K562 (cell line): Measurements from ENCODE around the gene MAST3. TPM values are rescaled to one million over a fixed set of nuclear protein-coding genes. Genes with fewer than 3 reads are reported as not detected.

Experiments
- ASH1L ChIP-seq: fragments of 450-650 bp; IDR thresholded peaks from 2 replicates; pipeline ENCODE4 v1.6.1; 2018; ENCODE audit warnings: borderline replicate concordance, mild to moderate bottlenecking, low read depth; ENCODE audit not compliant: partially characterized antibody
- BACH1 ChIP-seq: fragments of 200-800 bp; sonication (Bioruptor generic); IDR thresholded peaks from 2 replicates; pipeline ENCODE4 v1.6.1; 2016; ENCODE audit warnings: missing genetic modification characterization, missing compliant biosample characterization
- CHD2 ChIP-seq: IDR thresholded peaks from 2 replicates; pipeline ENCODE4 v1.6.1; 2011; ENCODE audit warnings: low read depth, low read length
- CTBP1 ChIP-seq: fragments of 450-650 bp; IDR thresholded peaks from 2 replicates; pipeline ENCODE4 v1.6.1; 2016; ENCODE audit warnings: borderline replicate concordance
- FOS ChIP-seq: IDR thresholded peaks from 3 replicates; pipeline ENCODE4 v1.6.1; 2011; ENCODE audit not compliant: insufficient read length; ENCODE audit errors: extremely low read depth
- L3MBTL2 ChIP-seq: fragments of 450-650 bp; IDR thresholded peaks from 2 replicates; pipeline ENCODE4 v1.6.1; 2016; ENCODE audit warnings: mild to moderate bottlenecking, moderate library complexity
- NRF1 ChIP-seq, 2 experiments: fragments of 450-650 bp; IDR thresholded peaks in 1 of 2; conservative IDR thresholded peaks in 1 of 2; 2 replicates each; pipeline ENCODE4 v1.6.1; 2014; ENCODE audit warnings: mild to moderate bottlenecking in 2 of 2
- PHB ChIP-seq: fragments of 250-450 bp; sonication (Bioruptor Pico); IDR thresholded peaks from 2 replicates; pipeline ENCODE4 v1.5.0; 2021
- RAD51 ChIP-seq: fragments of 450-650 bp; IDR thresholded peaks from 2 replicates; pipeline ENCODE4 v1.7.1; 2016; ENCODE audit warnings: low read depth, mild to moderate bottlenecking, borderline replicate concordance
- ZBTB17 ChIP-seq: fragments of 450-650 bp; formaldehyde crosslinking; IDR thresholded peaks from 2 replicates; pipeline ENCODE4 v1.4.0; 2020; ENCODE audit warnings: mild to moderate bottlenecking
- ZBTB2 ChIP-seq: fragments of 450-650 bp; IDR thresholded peaks from 2 replicates; pipeline ENCODE4 v1.6.1; 2016; ENCODE audit warnings: antibody characterized with exemption
- polyA plus RNA-seq, 8 experiments: library from polyadenylated mRNA; depleted of rRNA in 4 of 8; stranded (reverse) in 5 of 8; unstranded in 3 of 8; fragments of >200 nt; fragmentation: Nextera tagmentation in 2 of 8; fragmentation: Illumina TruSeq in 1 of 8; extraction: Ambion mirVana in 2 of 8; extraction: Trizol in 1 of 8; gene quantifications; 2 replicates each; pipeline versions ENCODE4 v1.2.1 to v1.2.3, GENCODE V29; 2011 to 2014; ENCODE audit warnings: inconsistent platforms in 1 of 8, missing spikeins in 1 of 8
- total RNA-seq, 7 experiments: library from RNA; depleted of rRNA in 6 of 7; stranded (reverse); fragments of >200 nt in 6 of 7; fragmentation: Illumina TruSeq in 2 of 7; extraction: Trizol in 2 of 7; gene quantifications; 2 replicates each; pipeline versions ENCODE4 v1.2.1 to v1.2.3, GENCODE V29; 2011 to 2021; ENCODE audit warnings: low replicate concordance in 1 of 7
- TF ChIP-seq, protein P1 (sequence below): fragments of 250-450 bp; sonication (Bioruptor Pico); IDR thresholded peaks from 2 replicates; pipeline ENCODE4 v1.4.0; 2020; ENCODE audit warnings: mild to moderate bottlenecking, moderate library complexity
- TF ChIP-seq, protein P2 (sequence below), 2 experiments: IDR thresholded peaks; 2 replicates each; pipeline ENCODE4 v1.6.1; 2011; ENCODE audit warnings: borderline replicate concordance in 1 of 2, control low read depth in 1 of 2, low read depth in 1 of 2, low read length in 1 of 2, mild to moderate bottlenecking in 1 of 2, mixed read lengths in 1 of 2, moderate library complexity in 1 of 2; ENCODE audit not compliant: insufficient read depth in 1 of 2, insufficient read length in 1 of 2, poor library complexity in 1 of 2, severe bottlenecking in 1 of 2; ENCODE audit errors: extremely low read depth in 1 of 2

Gene MAST3
- total and polyA plus RNA-seq, 9 of the 15 experiments (the other 6 are each of a cell fraction or from before 2014, with no cell fraction given), result 0.94 to 9.9 (median 2.4) TPM

GRCh38 chr19:18093439-18094161 lies 4.0 kb upstream of the MAST3 start (continued):
- TF ChIP-seq PHB (no peak), NRF1 (conservative IDR thresholded peaks at IDR 0.05 in 1 of 2, IDR thresholded peaks at IDR 0.05 in 1 of 2) (0 out of 4 replicates have a peak, but pooled peaks of 1 of the 2 experiments have one; percentile 10), CHD2 (peak; percentile 62), ZBTB2 (no peak), RAD51 (peak; percentile 97), ZBTB17 (CRISPR knock-in tag) (0 out of 2 replicates have a peak, but pooled peaks have one; percentile 25), BACH1 (tag) (0 out of 2 replicates have a peak, but pooled peaks have one; percentile 23), ASH1L (peak; percentile 68), CTBP1 (no peak), L3MBTL2 (peak; percentile 99), FOS (peak; percentile 73)
- TF ChIP-seq, protein P1, sequence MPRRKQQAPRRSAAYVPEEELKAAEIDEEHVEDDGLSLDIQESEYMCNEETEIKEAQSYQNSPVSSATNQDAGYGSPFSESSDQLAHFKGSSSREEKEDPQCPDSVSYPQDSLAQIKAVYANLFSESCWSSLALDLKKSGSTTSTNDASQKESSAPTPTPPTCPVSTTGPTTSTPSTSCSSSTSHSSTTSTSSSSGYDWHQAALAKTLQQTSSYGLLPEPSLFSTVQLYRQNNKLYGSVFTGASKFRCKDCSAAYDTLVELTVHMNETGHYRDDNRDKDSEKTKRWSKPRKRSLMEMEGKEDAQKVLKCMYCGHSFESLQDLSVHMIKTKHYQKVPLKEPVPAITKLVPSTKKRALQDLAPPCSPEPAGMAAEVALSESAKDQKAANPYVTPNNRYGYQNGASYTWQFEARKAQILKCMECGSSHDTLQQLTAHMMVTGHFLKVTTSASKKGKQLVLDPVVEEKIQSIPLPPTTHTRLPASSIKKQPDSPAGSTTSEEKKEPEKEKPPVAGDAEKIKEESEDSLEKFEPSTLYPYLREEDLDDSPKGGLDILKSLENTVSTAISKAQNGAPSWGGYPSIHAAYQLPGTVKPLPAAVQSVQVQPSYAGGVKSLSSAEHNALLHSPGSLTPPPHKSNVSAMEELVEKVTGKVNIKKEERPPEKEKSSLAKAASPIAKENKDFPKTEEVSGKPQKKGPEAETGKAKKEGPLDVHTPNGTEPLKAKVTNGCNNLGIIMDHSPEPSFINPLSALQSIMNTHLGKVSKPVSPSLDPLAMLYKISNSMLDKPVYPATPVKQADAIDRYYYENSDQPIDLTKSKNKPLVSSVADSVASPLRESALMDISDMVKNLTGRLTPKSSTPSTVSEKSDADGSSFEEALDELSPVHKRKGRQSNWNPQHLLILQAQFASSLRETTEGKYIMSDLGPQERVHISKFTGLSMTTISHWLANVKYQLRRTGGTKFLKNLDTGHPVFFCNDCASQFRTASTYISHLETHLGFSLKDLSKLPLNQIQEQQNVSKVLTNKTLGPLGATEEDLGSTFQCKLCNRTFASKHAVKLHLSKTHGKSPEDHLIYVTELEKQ (CRISPR knock-in tag), result 0 out of 2 replicates have a peak, but pooled peaks have one; percentile 11
- TF ChIP-seq, protein P2, sequence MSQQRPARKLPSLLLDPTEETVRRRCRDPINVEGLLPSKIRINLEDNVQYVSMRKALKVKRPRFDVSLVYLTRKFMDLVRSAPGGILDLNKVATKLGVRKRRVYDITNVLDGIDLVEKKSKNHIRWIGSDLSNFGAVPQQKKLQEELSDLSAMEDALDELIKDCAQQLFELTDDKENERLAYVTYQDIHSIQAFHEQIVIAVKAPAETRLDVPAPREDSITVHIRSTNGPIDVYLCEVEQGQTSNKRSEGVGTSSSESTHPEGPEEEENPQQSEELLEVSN (IDR thresholded peaks at IDR 0.05; ENCODE audit: borderline replicate concordance in 1 of 2, extremely low read depth in 1 of 2, insufficient read depth in 1 of 2, insufficient read length in 1 of 2, low read depth in 1 of 2, low read length in 1 of 2, poor library complexity in 1 of 2, severe bottlenecking in 1 of 2), result peak; percentile 83 to 89
